Neuronal stem cell (in vitro differentiated cells): ENCODE data around the gene ANKMY1.
"Not testable (repeated sequence)": the region's sequence is repeated elsewhere in the genome, so short reads cannot be mapped to it uniquely, and the experiment has no call there.

Source experiments
- DNase-seq: peaks from one replicate; pipeline ENCODE4 v3.0.0-alpha.2; 2013; ENCODE audit warnings: low spot score
- H2AFZ ChIP-seq: one replicate; pipeline ENCODE4 v1.6.1; 2013; ENCODE audit warnings: mild to moderate bottlenecking, low read length, inconsistent platforms
- H2AK5ac ChIP-seq: 2 replicates; pipeline ENCODE4 v1.6.1; 2013; ENCODE audit warnings: low read depth, mild to moderate bottlenecking, inconsistent platforms, low read length, moderate library complexity, mixed read lengths
- H2BK120ac ChIP-seq: 2 replicates; pipeline ENCODE4 v1.6.1; 2013; ENCODE audit warnings: low read depth, mild to moderate bottlenecking, inconsistent platforms, low read length, moderate library complexity, mixed read lengths
- H2BK12ac ChIP-seq: one replicate; pipeline ENCODE4 v1.6.1; 2013; ENCODE audit warnings: low read length, inconsistent platforms
- H2BK15ac ChIP-seq: 2 replicates; pipeline ENCODE4 v1.6.1; 2013; ENCODE audit warnings: mild to moderate bottlenecking, low read length, inconsistent platforms, mixed read lengths
- H2BK5ac ChIP-seq: one replicate; pipeline ENCODE4 v1.6.1; 2013; ENCODE audit warnings: inconsistent platforms, mild to moderate bottlenecking, low read length, moderate library complexity
- H3K14ac ChIP-seq: one replicate; pipeline ENCODE4 v1.6.1; 2013; ENCODE audit warnings: low read length, inconsistent platforms
- H3K18ac ChIP-seq: 2 replicates; pipeline ENCODE4 v1.6.1; 2013; ENCODE audit warnings: low read length, inconsistent platforms
- H3K23ac ChIP-seq: 2 replicates; pipeline ENCODE4 v1.6.1; 2013; ENCODE audit warnings: low read depth, mild to moderate bottlenecking, mixed read lengths, low read length, inconsistent platforms; ENCODE audit not compliant: poor library complexity
- H3K27ac ChIP-seq: replicated peaks from 3 replicates; pipeline ENCODE4 v1.5.1; 2013; ENCODE audit warnings: low read length, inconsistent platforms
- H3K27me3 ChIP-seq, 3 experiments: 2 replicates each; pipeline ENCODE4 v1.6.1; 2013; ENCODE audit warnings: low read length in 3 of 3, mild to moderate bottlenecking in 2 of 3, inconsistent platforms in 1 of 3, low read depth in 1 of 3, mixed read lengths in 1 of 3, moderate library complexity in 1 of 3; ENCODE audit not compliant: control insufficient read depth in 3 of 3, insufficient read depth in 3 of 3
- H3K36me3 ChIP-seq, 2 donors: replicated peaks in 1 of 2; 2 replicates each; pipeline ENCODE4 v1.6.1; 2013; ENCODE audit warnings: low read length in 2 of 2; ENCODE audit not compliant: control insufficient read depth in 2 of 2, insufficient read depth in 2 of 2
- H3K4ac ChIP-seq: 2 replicates; pipeline ENCODE4 v1.6.1; 2013; ENCODE audit warnings: inconsistent platforms, mild to moderate bottlenecking, low read length, moderate library complexity
- H3K4me1 ChIP-seq, 2 donors: 1 replicate in 1 of 2; 2 replicates in 1 of 2; pipeline ENCODE4 v1.6.1; 2013; ENCODE audit warnings: low read length in 2 of 2, low read depth in 1 of 2; ENCODE audit not compliant: control insufficient read depth in 2 of 2, insufficient read depth in 1 of 2
- H3K4me2 ChIP-seq: one replicate; pipeline ENCODE4 v1.6.1; 2013; ENCODE audit warnings: mild to moderate bottlenecking, low read length, inconsistent platforms; ENCODE audit not compliant: insufficient read depth, poor library complexity, severe bottlenecking
- H3K4me3 ChIP-seq, 2 donors: 2 replicates each; pipeline ENCODE4 v1.5.1; 2013; ENCODE audit warnings: low read length in 2 of 2, mild to moderate bottlenecking in 2 of 2, inconsistent platforms in 1 of 2, moderate library complexity in 1 of 2
- H3K79me1 ChIP-seq: one replicate; pipeline ENCODE4 v1.6.1; 2013; ENCODE audit warnings: low read depth, mild to moderate bottlenecking, inconsistent platforms, low read length, moderate library complexity
- H3K9ac ChIP-seq: one replicate; pipeline ENCODE4 v1.6.1; 2013; ENCODE audit warnings: mild to moderate bottlenecking, low read depth, low read length, inconsistent platforms; ENCODE audit not compliant: poor library complexity
- H3K9me3 ChIP-seq, 2 donors: replicated peaks in 1 of 2; 2 replicates each; pipeline versions ENCODE3 to v1.6.1; 2013; ENCODE audit warnings: low read length in 2 of 2, mild to moderate bottlenecking in 2 of 2, inconsistent platforms in 1 of 2, low read depth in 1 of 2, mixed read lengths in 1 of 2, moderate library complexity in 1 of 2; ENCODE audit not compliant: control insufficient read depth in 2 of 2, insufficient read depth in 1 of 2
- H4K8ac ChIP-seq: one replicate; pipeline ENCODE4 v1.6.1; 2013; ENCODE audit warnings: low read depth, mild to moderate bottlenecking, inconsistent platforms, low read length, moderate library complexity
- H4K91ac ChIP-seq: one replicate; pipeline ENCODE4 v1.6.1; 2013; ENCODE audit warnings: low read length, low read depth, mild to moderate bottlenecking, inconsistent platforms; ENCODE audit not compliant: poor library complexity
- WGBS, 2 donors: extraction: QIAGEN DNeasy Blood & Tissue Kit; methylation state at CpG; one replicate each; pipeline ENCODE4 v1.1.7; 2013; ENCODE audit warnings: missing lambda C conversion rate in 2 of 2, mixed read lengths in 1 of 2; ENCODE audit not compliant: insufficient read length in 2 of 2, insufficient replicate concordance in 1 of 2; ENCODE audit errors: extremely low coverage in 2 of 2; 5-methylcytosine and 5-hydroxymethylcytosine counted together

The ANKMY1 gene

GRCh38 chr2:240539906-240540305, 17.9 kb downstream of the ANKMY1 start:
- no peak overlapping the region for H2AK5ac ChIP-seq
- H3K23ac ChIP-seq, result no peak overlapping the region
- H4K8ac ChIP-seq, result no peak overlapping the region
- H2BK120ac ChIP-seq, result no peak overlapping the region
- DNase-seq, result no peak
- H3K36me3 ChIP-seq, result peaks cover 0 to 49% of the 10 kb centered on the region in 2 donors
- no peak overlapping the region for H3K4me2 ChIP-seq
- H3K14ac ChIP-seq, result no peak overlapping the region
- H3K27ac ChIP-seq, result no peak overlapping the region
- no peak overlapping the region for H4K91ac ChIP-seq
- no peak overlapping the region for H3K4me3 ChIP-seq
- no peak overlapping the region for H3K18ac ChIP-seq
- H2BK5ac ChIP-seq, result no peak overlapping the region
- H2BK15ac ChIP-seq, result no peak overlapping the region
- no peak overlapping the region for H3K4ac ChIP-seq
- no peak overlapping the region for H2BK12ac ChIP-seq
- no peaks in the 10 kb centered on the region for H3K4me1 ChIP-seq
- no peak overlapping the region for H3K9ac ChIP-seq
- peaks cover 0 to 19% of the 10 kb centered on the region in 2 donors for H3K9me3 ChIP-seq
- H2AFZ ChIP-seq, result no peak overlapping the region
- H3K79me1 ChIP-seq, result no peaks in the 10 kb centered on the region
- no peaks in the 10 kb centered on the region for H3K27me3 ChIP-seq

GRCh38 chr2:240539101-240539500, 18.7 kb downstream of the ANKMY1 start:
- not testable (repeated sequence) for H2BK120ac ChIP-seq, H2AFZ ChIP-seq, H3K27me3 ChIP-seq, H2AK5ac ChIP-seq, H3K4ac ChIP-seq, H2BK5ac ChIP-seq, H3K9ac ChIP-seq, DNase-seq, H3K27ac ChIP-seq, H3K23ac ChIP-seq, H2BK15ac ChIP-seq, H3K18ac ChIP-seq, H3K14ac ChIP-seq, H4K8ac ChIP-seq, H4K91ac ChIP-seq, H3K4me1 ChIP-seq, H3K4me3 ChIP-seq, H3K79me1 ChIP-seq, H2BK12ac ChIP-seq, H3K4me2 ChIP-seq
- peaks cover 0 to 16% of the 10 kb centered on the region in 2 donors for H3K9me3 ChIP-seq
- H3K36me3 ChIP-seq, result peaks cover 0 to 49% of the 10 kb centered on the region in 2 donors
- no CpG with 5 or more reads among the region's 17 CpGs for WGBS, 2 donors

GRCh38 chr2:240538031-240538780, 19.6 kb downstream of the ANKMY1 start:
- Histone ChIP-seq H4K8ac (no peak overlapping the region), H3K36me3 (peaks cover 0 to 47% of the 10 kb centered on the region in 2 donors), H3K14ac (no peak overlapping the region), H3K9ac (no peak overlapping the region), H2BK12ac (no peak overlapping the region), H3K18ac (no peak overlapping the region), H3K27me3 (no peaks in the 10 kb centered on the region), H2AFZ (no peak overlapping the region), H3K4me2 (no peak overlapping the region), H2BK120ac (no peak overlapping the region), H2AK5ac (no peak overlapping the region), H3K4me3 (no peak overlapping the region), H3K27ac (no peak overlapping the region), H3K9me3 (peaks cover 0 to 12% of the 10 kb centered on the region in 2 donors), H3K23ac (no peak overlapping the region), H2BK5ac (no peak overlapping the region), H3K79me1 (no peaks in the 10 kb centered on the region), H3K4me1 (no peaks in the 10 kb centered on the region), H4K91ac (no peak overlapping the region), H3K4ac (no peak overlapping the region), H2BK15ac (no peak overlapping the region)
- no peak for DNase-seq
- no CpG with 5 or more reads among the region's 43 CpGs for WGBS, 2 donors

- H2BK15ac ChIP-seq, result no peak overlapping the region
Measured at GRCh38 chr2:240532031-240532775, 25.6 kb downstream of the ANKMY1 start.

More at GRCh38 chr2:240532031-240532775, 25.6 kb downstream of the ANKMY1 start:
- Histone ChIP-seq H4K8ac (no peak overlapping the region), H4K91ac (no peak overlapping the region), H3K14ac (no peak overlapping the region), H3K79me1 (no peaks in the 10 kb centered on the region), H2BK12ac (no peak overlapping the region), H3K23ac (no peak overlapping the region), H3K27ac (no peak overlapping the region), H3K4ac (no peak overlapping the region), H2BK120ac (no peak overlapping the region), H2AK5ac (no peak overlapping the region), H3K4me2 (no peak overlapping the region), H3K4me1 (no peaks in the 10 kb centered on the region), H3K27me3 (no peaks in the 10 kb centered on the region), H2BK5ac (no peak overlapping the region), H3K4me3 (no peak overlapping the region), H3K9me3 (peaks cover 9 to 50% of the 10 kb centered on the region in 2 donors), H3K36me3 (peaks cover 0 to 35% of the 10 kb centered on the region in 2 donors), H3K9ac (no peak overlapping the region), H3K18ac (no peak overlapping the region), H2AFZ (no peak overlapping the region)
- no peak for DNase-seq
- WGBS, 2 donors, result no CpG with 5 or more reads among the region's 1 CpG
